ENCODE results near the gene LRRC36.

The LRRC36 gene

DNA sequence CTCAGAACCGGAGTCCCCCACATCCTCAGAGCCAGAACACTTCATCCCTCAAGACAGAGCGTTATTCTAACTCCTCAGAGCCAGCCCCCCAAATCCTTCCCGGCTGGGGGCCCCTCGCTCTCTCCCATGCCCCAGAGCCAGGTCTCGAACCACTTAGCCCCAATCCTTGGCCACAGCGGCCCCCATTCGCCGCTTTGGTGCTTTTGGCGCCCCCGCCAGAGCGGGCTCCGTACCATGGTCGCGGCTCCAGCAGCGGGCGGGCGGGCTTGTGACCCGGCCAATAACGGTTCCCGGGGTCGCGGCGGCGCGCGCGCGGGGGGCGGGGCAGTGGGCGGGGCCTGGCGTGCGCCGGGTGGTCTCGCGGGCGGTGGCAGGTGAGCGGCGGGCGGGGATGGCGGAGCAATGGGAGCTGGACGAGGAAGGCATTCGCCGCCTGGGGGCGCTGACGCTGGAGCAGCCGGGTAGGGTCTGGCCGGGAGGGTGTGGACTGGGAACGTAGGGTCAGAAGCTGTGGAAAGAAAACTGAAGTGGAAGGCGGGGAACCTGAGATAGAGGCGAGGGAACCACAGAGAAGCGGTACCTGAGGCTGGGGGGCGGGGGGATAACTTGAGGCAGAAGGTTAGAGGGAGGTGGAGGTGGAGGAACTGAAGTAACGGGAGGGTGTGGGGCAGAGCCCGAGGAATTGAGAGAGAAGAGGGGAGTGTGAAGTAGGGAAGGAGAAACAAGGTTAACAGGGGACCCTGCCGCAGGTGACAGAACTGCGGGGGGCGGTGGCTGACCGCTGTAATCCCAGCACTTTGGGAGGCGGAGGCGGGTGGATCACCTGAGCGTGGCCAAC is at the start of gene LRRC36, which contains the start of gene KCTD19:
TSS of gene LRRC36 (plus strand) at position 344 of the 838 bp plus-strand sequence. CDS start at position 392, 48 bp downstream.
TSS of gene KCTD19 (minus strand) at position 270 of the 838 bp plus-strand sequence. CDS start at position 236, 34 bp downstream.
- peak in 33 of 51 donors; percentile 2 to 62 (median 22) for DNase-seq

DNA sequence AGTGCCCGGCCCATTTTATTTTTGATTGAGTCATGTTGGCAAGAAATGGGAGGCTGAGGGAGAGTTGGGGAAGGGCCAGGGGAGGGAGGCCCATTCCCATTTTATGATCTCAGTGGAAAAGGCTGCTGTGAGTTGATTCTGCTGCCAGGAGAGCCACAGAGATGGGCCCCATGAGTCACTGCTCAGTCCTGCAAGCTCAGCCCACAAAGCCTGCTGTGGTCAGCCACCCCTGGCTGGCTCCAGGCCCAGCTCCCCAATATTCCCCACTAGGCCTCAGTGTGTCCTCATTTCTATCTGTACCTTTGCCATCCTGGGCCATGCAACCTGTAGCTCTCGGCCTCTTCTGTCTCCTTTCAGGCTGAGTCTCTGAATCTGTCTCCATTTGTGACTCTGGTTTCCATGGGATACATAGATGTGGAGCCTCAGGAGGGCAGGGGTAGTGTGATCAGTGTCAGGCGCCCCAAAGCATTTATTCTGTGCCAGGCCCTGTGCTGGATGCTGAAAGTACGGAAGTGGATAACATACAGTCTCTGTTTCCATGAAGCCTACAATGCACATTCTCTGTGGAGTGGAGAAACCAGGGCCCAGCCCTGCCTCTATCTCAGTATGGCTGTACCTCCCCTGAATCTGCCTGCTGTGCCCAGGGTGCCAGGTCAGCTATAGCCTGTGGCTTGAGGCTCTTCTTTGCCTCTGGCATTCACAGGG is 49.2 kb upstream of the LRRC36 start:
- peak in 4 of 51 donors; percentile 8 to 45 (median 12) for DNase-seq

GRCh38 chr16:67277999-67278772 is 48.4 kb upstream of the LRRC36 start:
- no peak for DNase-seq

- peak in 1 of 51 donors; percentile 9 for DNase-seq
Measured at GRCh38 chr16:67278773-67279295, 47.8 kb upstream of the LRRC36 start.

GRCh38 chr16:67279296-67280089 is 47.1 kb upstream of the LRRC36 start, which contains the start of gene PLEKHG4:
TSS of gene PLEKHG4 (plus strand) at chr16:67279532. CDS start at chr16:67280045, 513 bp downstream.
- peak in 24 of 51 donors; percentile 6 to 58 (median 18) for DNase-seq

- no peak for DNase-seq
Measured at GRCh38 chr16:67280090-67281015, 46.3 kb upstream of the LRRC36 start.

DNA sequence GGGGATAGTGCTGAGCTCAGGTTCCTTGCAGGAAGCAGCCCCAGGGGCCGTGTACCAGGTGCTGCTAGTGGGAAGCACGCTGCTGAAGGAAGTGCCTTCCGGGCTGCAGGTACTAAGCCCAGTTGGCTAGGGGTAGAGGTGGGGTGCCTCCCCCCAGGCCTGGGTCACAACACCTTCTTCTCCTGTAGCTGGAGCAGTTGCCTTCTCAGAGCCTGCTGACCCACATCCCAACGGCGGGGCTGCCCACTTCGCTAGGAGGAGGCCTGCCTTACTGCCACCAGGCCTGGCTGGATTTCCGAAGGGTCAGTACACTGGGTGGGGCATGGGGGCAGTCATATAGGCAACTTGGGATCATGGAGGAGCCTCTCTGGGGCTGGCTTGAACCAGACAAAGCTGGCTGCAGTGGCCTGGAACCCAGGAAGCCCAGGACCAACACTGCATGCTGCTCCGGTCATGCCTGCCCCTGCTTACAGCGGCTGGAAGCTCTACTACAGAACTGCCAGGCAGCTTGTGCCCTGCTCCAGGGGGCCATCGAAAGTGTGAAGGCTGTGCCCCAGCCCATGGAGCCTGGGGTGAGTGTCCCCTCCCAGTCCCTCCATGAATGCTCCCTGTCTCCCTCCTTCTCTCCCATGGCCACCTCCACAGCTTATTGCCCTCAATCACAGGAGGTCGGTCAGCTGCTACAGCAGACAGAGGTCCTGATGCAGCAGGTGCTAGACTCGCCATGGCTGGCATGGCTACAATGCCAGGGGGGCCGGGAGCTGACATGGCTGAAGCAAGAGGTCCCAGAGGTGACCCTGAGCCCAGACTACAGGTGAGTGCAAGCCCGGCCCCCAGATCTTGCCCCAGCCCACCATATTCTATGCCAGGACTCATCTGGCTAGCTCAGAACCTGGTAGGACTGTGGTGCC is 44.8 kb upstream of the LRRC36 start:
- no peak for DNase-seq

DNA sequence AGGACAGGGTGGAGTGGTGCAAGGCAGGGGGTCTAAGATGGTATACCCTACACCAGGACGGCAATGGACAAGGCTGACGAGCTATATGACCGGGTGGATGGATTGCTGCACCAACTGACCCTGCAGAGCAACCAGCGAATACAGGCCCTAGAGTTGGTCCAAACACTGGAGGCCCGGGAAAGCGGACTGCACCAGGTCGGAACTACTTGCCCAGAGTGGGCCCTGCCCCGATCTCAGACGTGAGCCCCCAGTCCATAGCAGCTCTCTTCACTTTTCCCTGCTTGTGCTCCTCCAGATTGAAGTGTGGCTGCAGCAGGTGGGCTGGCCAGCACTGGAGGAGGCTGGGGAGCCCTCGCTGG is 44.2 kb upstream of the LRRC36 start:
- DNase-seq: no peak

DNA sequence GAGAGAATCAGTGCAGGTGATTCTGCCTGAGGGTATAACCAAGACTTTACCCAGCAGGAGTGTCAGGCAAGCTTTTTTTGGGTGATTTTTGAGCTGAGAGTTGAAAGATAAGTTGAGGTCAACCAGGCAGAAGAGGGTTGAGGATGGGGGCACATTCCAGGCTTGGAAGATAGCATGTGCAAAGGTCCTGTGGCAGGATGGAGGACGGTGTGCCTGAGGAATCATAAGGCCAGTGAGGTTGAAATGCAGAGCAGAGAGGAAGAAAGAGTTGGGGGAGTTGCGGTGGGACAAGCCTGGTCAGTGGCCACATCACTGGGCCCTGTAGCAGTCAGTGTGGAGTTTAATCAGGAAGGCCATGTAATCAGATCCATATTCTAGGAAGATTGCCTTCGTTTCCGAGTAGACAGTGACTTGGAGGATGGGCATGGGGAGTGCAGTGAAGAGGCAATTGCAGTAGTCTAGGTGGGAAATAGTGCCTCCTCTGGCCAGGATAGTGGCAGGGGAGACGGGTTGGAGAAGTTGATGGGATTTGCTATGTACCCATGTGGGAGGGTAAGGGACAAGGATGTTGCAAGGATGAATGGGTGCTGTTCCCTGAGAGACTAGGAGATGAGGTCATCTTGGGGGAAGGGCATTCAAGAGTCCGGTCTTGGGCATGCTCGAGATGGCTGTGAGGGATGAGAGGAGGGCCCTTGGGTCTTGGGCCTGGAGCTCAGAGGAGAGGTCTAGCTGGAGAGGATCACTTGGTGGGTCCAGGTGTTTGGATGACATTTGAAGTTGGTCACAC is 43.4 kb upstream of the LRRC36 start:
- no peak for DNase-seq

DNA sequence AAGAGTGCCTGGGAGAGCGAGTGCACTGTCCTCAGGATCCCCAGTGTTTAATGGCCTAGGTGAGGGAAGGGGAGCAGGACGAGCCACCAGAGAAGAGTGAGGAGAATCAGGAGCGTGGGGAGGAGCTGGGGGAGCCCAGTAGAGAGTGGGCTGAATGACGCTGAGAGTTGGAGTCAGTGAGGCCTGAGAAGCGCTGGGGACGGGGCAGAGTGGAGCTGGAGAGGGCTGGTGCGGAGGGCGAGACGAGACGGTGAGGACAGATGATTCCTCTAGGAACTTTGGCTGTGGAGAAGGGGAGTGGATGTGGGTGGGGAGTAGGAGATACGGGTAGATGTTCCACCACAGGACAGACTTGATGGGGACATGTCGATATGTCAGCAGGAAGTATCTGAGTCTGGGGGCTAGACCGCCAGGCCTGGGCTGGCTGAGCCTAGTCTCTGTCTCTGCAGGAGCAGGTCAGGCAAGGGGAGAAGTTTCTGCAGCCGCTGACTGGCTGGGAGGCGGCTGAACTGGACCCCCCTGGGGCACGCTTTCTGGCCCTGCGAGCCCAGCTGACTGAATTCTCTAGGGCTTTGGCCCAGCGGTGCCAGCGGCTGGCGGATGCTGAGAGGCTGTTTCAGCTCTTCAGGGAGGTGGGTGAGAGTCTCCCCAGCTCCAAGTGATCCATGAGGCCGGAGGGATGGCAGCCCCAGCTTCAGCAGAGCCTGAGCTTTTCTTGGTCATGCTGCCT is 42.6 kb upstream of the LRRC36 start:
- no peak for DNase-seq

DNA sequence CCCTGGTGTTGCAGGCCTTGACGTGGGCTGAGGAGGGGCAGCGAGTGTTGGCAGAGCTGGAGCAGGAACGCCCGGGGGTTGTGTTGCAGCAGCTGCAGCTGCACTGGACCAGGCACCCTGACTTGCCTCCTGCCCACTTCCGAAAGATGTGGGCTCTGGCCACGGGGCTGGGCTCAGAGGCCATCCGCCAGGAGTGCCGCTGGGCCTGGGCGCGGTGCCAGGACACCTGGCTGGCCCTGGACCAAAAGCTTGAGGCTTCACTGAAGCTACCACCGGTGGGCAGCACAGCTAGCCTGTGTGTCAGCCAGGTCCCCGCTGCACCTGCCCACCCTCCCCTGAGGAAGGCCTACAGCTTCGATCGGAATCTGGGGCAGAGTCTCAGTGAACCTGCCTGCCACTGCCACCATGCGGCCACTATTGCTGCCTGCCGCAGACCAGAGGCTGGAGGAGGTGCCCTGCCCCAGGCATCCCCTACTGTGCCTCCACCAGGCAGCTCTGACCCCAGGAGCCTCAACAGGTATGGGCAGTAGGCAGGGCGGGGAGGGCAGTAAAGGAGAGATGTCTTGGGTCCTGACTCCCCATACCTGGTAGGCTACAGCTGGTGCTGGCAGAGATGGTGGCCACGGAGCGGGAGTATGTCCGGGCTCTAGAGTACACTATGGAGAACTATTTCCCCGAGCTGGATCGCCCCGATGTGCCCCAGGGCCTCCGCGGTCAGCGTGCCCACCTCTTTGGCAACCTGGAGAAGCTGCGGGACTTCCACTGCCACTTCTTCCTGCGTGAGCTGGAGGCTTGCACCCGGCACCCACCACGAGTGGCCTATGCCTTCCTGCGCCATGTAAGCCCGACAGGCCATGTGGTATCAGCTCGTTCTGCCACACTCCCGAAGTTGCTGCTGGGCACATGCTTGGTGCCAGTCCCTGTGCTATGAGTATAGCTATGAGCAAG is 41.6 kb upstream of the LRRC36 start:
- peak in 11 of 51 donors; percentile 5 to 38 (median 16) for DNase-seq

GRCh38 chr16:67286441-67287235 is 40.0 kb upstream of the LRRC36 start:
- no peak for DNase-seq

DNA sequence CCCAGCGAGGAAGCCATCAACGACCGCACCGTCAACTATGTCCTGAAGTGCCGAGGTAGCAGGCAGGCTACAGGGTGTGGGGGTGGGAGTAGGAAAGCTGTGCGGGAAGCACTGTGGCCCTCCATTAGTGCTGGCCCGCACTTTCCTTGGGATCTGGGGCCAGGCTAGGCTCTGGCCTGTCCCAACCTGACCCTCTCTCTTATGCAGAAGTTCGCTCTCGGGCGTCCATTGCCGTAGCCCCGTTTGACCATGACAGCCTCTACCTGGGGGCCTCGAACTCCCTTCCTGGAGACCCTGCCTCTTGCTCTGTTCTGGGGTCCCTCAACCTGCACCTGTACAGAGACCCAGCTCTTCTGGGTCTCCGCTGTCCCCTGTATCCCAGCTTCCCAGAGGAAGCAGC is 38.7 kb upstream of the LRRC36 start:
- no peak for DNase-seq

DNA sequence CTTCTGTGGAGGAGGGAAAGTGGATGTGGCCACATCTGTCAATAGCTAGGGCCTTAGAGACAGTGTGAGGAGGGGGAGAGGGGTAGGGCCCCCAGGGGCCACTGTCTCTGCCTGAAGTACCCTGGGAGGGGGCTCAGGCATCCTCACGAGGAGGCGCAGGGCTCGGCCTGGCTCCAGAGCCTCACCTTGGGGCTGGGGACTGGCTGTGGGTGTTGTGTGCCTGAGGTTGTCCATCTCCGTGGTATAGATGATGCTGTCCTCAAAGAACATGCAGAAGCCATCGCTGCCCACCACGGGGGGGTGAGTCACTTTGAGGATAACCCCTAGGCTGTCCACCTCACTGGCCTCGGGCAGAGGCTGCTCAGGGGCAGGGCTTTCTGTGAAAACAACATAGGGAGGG is 35.2 kb upstream of the LRRC36 start:
- DNase-seq: no peak
